Measurements from ENCODE around the gene HNRNPF. TPM values are rescaled to one million over a fixed set of nuclear protein-coding genes. Genes with fewer than 3 reads are reported as not detected.

Gene HNRNPF
- total and polyA plus RNA-seq, 12 donors: 48.7 to 207 (median 139) TPM

- no peaks in the 10 kb centered on the region for H3K4me1 ChIP-seq (replicated peaks in 1 of 2)
- H3K4me3 ChIP-seq: no peak overlapping the region
- no peaks in the 10 kb centered on the region for H3K36me3 ChIP-seq (replicated peaks in 1 of 2)
- H3K9me3 ChIP-seq (replicated peaks in 1 of 3): no peaks in the 10 kb centered on the region
- 87 to 98% (median 92%) methylated on average over 2 of the region's 2 CpGs for WGBS, 4 donors
- no peak for DNase-seq
- H3K27ac ChIP-seq: no peak overlapping the region
- intact Hi-C loops (cut with DNase I): no loop called here
- no peaks in the 10 kb centered on the region for H3K27me3 ChIP-seq
- TF ChIP-seq POLR2A (IDR thresholded peaks at IDR 0.05) (no peak), CTCF (IDR thresholded peaks at IDR 0.05) (no peak)
Measured at GRCh38 chr10:43444897-43445466, 36.0 kb upstream of the HNRNPF start.

GRCh38 chr10:43444323-43444722, 35.3 kb upstream of the HNRNPF start:
- no peak for TF ChIP-seq CTCF (IDR thresholded peaks at IDR 0.05)
- TF ChIP-seq POLR2A (IDR thresholded peaks at IDR 0.05): no peak
- DNase-seq: no peak
- no peak overlapping the region for H3K4me3 ChIP-seq
- no peaks in the 10 kb centered on the region for H3K27me3 ChIP-seq
- no peak overlapping the region for H3K27ac ChIP-seq
- H3K36me3 ChIP-seq (replicated peaks in 1 of 2): no peaks in the 10 kb centered on the region
- intact Hi-C loops (cut with DNase I): no loop called here
- H3K9me3 ChIP-seq (replicated peaks in 1 of 3): no peaks in the 10 kb centered on the region
- H3K4me1 ChIP-seq (replicated peaks in 1 of 2): no peaks in the 10 kb centered on the region
- WGBS, 4 donors: 83 to 98% (median 89%) methylated on average over 7 of the region's 7 CpGs

GRCh38 chr10:43440463-43441134, 31.6 kb upstream of the HNRNPF start:
- TF ChIP-seq CTCF (IDR thresholded peaks at IDR 0.05) (no peak), POLR2A (IDR thresholded peaks at IDR 0.05) (no peak)
- no peak overlapping the region for H3K4me3 ChIP-seq
- no peaks in the 10 kb centered on the region for H3K27me3 ChIP-seq
- H3K27ac ChIP-seq: no peak overlapping the region
- intact Hi-C loops (cut with DNase I): no loop called here
- H3K36me3 ChIP-seq (replicated peaks in 1 of 2): no peaks in the 10 kb centered on the region
- 85 to 89% (median 86%) methylated on average over 5 of the region's 5 CpGs for WGBS, 4 donors
- DNase-seq: no peak
- H3K9me3 ChIP-seq (replicated peaks in 1 of 3): no peaks in the 10 kb centered on the region
- peaks cover 5 to 6% of the 10 kb centered on the region in 2 donors for H3K4me1 ChIP-seq (replicated peaks in 1 of 2)

GRCh38 chr10:43437141-43437870, 28.3 kb upstream of the HNRNPF start:
- Histone ChIP-seq H3K4me3 (peak overlapping the region; percentile 39 to 97 (median 62)), H3K36me3 (replicated peaks in 1 of 2) (no peaks in the 10 kb centered on the region), H3K9me3 (replicated peaks in 1 of 3) (no peaks in the 10 kb centered on the region), H3K27ac (peak overlapping the region; percentile 82 to 100 (median 98)), H3K4me1 (replicated peaks in 1 of 2) (peaks cover 6 to 10% of the 10 kb centered on the region in 2 donors), H3K27me3 (no peaks in the 10 kb centered on the region)
- TF ChIP-seq POLR2A (IDR thresholded peaks at IDR 0.05) (no peak), CTCF (IDR thresholded peaks at IDR 0.05) (no peak)
- 4 to 6% (median 4%) methylated on average over 12 to 30 of the region's 30 CpGs for WGBS, 4 donors
- intact Hi-C loops (cut with DNase I): loop anchor here in 1 of 2 donors (5.0 kb wide), 1 partner anchor 40 kb away; no protein-coding TSS in a partner anchor
- peak in 4 of 7 donors; percentile 17 to 58 (median 28) for DNase-seq
